Endothelial cell of hepatic sinusoid (primary cell): ENCODE data around the gene CGB7.

ENCODE experiments used
- in situ Hi-C: cut with HindIII; loops from 2 replicates; pipeline ENCODE4 v1.10.0; 2017; ENCODE audit warnings: low sequenced_read_pairs

Gene CGB7

DNA sequence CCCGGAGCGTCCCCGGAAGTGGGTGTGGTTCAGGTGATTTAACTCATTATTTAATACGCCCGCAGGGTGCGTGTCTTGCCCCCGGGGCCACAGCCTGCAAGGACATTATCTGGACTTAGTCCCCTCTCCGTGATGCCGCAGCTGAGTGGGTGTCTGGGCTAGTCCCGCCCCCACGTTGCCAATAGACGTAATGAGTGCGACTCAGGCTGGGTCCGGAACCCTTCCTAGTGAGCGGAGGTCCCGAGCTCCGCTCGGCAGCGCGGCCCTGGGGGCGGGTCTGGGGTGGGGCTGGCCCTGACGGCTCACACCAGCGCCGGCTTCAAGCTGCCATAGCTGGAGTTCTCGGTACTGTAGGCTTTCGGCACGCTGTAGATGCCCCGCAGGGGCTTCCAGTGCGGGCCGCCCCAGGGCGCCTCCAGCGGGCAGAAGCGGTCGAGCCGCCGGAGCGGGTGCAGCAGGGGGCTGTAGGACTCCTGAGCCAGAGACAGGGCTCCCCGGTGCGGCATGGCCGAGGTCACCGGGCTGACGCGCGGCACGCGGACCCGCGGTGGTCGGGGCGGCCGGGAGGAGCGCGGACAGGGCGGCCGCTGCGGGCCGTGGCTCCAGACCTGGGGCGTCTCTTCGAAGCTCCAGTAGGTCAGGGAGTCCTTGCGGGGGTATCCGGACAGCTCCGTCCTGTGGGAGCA lies 39.7 kb downstream of the CGB7 start:
- in situ Hi-C loops, result no loop called here

DNA sequence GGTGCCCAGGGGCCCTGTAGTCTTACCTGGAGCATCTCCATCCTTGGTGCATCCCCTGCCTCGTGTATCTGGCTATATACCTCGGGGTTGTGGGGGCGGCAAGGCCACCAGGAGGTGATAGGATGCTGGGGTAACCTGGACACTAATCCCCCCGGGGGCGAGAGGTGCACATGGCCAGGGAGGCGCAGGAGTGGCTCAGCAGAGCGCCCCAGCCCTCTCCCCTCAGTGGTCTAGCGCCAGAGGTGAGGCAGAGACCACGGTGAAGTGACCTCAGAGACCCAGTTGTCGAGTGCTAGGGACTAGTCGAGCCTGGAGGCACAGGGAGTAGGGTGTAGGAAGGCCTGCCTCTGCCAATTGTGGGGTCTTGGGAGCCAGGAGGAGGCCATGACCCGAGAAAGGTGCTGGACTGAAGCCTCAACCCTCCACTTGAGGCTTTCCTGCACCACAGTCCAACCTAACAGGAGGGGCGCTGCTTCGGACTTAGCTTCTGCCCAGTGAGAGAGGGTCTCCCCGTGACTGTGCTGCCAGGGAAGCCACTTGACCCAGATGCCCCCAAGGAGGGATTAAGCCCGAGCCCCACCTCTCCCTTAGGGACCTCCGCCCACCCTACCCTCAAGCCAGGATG lies 40.4 kb downstream of the CGB7 start, which contains the start of gene LHB:
Gene LHB (minus strand): TSS at position 51 of the 625 bp plus-strand sequence. CDS start 10 bp downstream, at position 41.
- in situ Hi-C loops, result no loop called here

DNA sequence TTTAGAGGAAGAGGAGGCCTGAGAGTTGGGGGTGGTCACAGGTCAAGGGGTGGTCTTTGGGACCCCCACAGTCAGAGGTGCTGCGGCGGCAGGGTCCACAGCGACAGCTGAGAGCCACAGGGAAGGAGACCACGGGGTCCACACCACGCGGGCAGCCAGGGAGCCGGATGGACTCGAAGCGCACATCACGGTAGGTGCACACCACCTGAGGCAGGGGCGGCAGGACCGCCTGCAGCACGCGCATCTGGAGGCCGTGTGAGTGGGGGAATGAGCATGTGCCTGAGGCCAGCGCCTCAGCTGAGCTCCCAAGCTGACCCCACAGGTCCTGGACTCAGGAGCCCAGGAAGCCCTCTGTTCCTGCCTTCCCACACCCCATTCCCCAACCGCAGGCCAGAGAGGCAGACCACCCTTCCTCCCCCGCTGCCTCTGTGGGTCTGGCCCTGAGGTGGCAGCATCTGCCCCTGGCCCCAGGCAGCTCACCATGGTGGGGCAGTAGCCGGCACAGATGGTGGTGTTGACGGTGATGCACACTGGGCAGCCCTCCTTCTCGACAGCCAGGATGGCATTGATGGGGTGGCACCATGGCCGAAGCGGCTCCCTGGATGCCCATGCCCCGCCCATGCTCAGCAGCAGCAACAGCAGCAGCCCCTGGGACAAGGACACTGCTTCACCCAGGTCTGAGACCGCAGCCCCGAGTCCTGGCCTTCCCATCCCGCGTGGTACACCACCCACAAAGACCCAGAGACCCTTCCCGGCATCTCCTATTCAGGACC lies 41.3 kb downstream of the CGB7 start:
- in situ Hi-C loops, result no loop called here

GRCh38 chr19:49014870-49015255 lies 42.7 kb downstream of the CGB7 start:
- in situ Hi-C loops, result no loop called here

- in situ Hi-C loops, result no loop called here
Observed at GRCh38 chr19:49014123-49014869, 43.3 kb downstream of the CGB7 start.

GRCh38 chr19:49011194-49011593 lies 46.4 kb downstream of the CGB7 start:
- in situ Hi-C loops, result no loop called here

GRCh38 chr19:49010453-49010852 lies 47.1 kb downstream of the CGB7 start:
- in situ Hi-C loops, result no loop called here

DNA sequence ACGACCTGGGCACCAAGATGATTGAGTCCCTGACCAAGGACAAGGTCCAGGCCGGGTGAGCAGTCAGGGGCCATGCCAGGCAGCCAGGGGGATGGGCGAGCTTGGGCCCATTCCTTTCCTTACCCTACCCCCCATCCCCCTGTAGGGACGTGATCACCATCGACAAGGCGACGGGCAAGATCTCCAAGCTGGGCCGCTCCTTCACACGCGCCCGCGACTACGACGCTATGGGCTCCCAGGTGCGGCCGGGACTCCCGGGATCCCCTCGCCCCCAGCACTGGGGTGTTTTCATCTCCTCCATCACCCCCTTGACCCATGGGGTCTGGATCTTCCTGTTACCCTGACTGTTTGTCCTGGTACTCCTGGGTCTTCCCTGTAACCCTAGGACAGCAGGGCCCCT lies 47.7 kb downstream of the CGB7 start:
- in situ Hi-C loops, result no loop called here

DNA sequence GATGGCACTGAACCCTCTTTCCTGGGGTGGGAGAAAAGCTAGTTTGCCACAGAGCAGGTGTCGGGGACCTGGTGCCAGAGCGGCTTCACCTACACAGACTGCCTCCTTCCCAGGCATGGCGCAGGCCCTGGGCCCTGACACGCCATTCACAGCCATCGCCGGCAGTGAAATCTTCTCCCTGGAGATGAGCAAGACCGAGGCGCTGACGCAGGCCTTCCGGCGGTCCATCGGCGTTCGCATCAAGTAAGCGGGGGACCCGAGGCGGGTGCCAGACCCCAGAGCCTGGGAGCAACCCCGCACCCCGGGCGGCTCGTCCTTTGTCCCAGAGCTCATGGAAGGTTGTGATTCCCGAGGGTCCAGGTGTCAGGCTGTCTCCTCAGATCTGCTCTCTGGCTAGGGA lies 50.6 kb downstream of the CGB7 start:
- in situ Hi-C loops, result no loop called here

- in situ Hi-C loops, result no loop called here
Observed at GRCh38 chr19:49004964-49005614, 52.5 kb downstream of the CGB7 start.
